ENCODE data around the gene RTL10.

DNA sequence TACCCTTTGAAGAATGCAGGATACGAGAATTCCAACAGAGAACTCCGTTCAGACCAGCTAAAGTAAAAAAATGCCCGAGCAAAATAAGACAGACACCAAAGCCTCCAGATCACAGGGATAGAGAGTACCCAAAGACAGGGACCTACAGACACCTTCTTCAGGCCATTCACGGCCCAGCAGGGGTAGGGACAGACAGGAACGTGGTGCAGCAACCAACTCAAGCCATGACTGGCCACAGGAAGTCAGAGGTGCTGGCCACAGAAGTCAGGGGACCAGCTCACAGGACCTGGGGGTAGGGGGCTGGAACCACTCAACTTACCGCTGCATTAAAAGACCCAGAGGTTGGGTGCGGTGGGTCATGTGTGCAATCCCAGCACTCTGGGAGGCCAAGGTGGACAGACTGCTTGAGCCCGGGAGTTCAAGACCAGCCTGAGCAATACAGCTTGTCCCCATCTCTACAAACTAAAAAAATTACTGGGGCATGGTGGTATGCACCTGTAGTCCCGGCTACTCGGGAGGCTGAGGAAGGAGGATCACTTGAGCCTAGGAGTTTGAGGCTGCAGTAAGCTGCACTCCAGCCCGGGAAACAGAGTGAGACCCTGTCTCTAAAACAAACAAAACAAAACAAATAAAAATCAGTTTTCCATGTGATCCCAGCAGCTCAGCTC is 47.0 kb upstream of the RTL10 start:
- TF ChIP-seq, protein P1, sequence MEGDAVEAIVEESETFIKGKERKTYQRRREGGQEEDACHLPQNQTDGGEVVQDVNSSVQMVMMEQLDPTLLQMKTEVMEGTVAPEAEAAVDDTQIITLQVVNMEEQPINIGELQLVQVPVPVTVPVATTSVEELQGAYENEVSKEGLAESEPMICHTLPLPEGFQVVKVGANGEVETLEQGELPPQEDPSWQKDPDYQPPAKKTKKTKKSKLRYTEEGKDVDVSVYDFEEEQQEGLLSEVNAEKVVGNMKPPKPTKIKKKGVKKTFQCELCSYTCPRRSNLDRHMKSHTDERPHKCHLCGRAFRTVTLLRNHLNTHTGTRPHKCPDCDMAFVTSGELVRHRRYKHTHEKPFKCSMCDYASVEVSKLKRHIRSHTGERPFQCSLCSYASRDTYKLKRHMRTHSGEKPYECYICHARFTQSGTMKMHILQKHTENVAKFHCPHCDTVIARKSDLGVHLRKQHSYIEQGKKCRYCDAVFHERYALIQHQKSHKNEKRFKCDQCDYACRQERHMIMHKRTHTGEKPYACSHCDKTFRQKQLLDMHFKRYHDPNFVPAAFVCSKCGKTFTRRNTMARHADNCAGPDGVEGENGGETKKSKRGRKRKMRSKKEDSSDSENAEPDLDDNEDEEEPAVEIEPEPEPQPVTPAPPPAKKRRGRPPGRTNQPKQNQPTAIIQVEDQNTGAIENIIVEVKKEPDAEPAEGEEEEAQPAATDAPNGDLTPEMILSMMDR (IDR thresholded peaks at IDR 0.05), result no peak
- TF ChIP-seq POLR2A (IDR thresholded peaks at IDR 0.05), result no peak
- TF ChIP-seq EP300 (IDR thresholded peaks at IDR 0.05), result no peak

Data from ovary (tissue), 3 donors.